NK-92 treated with Interleukin-12 subunit alpha and Interleukin-12 subunit beta, amount 100 ng/mL, for 24 hours (cell line): ENCODE results near the gene PRRX2.
"Not testable (repeated sequence)": the region's sequence is repeated elsewhere in the genome, so short reads cannot be mapped to it uniquely, and the experiment has no call there.

Experiments used
- DNase-seq: peaks from one replicate; lab custom pipeline; 2025; lab: John Stamatoyannopoulos, UW

The PRRX2 gene

DNA sequence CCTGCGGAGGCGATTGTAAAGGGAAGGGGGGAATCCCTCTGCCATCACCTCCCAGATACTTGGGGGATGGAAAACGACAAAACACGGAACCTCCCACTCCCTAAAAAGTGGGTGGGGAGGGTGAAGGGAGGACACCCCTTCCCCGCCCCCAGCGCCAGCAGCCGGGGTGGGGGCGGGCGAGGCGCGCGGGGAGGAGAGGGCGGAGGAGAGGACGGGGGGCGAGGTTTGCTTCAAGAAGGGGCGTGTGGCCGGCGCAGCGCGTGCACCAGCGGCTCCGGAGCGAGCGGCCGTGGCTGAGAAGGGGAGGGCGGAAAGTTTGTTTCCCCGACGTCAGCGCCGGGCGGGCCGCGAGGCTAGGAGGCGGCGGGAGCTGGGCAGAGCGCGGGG, at the start of gene PRRX2:
Gene PRRX2 (plus strand): TSS at position 259 of the 387 bp plus-strand sequence. CDS start 221 bp downstream, outside the sequence.
- DNase-seq = no peak

DNA sequence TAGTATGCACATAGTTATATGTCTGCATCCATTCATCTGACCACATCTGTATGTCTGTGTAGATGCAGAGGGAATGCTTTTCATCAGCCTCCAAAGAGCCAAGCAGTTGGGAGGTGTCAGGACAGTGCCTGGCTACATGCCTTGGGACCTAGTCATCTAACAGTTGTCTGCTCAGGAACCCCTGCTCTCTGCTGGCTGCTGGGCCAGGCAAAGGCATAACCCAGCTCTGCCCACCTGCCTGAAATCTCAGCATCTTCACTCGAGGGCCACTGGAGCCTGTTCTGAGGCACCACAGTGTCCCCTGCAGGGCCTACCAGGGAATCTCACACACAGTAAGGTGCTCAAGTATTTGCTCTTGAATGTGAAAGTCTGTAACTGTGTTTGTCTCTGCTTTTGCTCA, 48.3 kb upstream of the PRRX2 start:
- DNase-seq = no peak

DNA sequence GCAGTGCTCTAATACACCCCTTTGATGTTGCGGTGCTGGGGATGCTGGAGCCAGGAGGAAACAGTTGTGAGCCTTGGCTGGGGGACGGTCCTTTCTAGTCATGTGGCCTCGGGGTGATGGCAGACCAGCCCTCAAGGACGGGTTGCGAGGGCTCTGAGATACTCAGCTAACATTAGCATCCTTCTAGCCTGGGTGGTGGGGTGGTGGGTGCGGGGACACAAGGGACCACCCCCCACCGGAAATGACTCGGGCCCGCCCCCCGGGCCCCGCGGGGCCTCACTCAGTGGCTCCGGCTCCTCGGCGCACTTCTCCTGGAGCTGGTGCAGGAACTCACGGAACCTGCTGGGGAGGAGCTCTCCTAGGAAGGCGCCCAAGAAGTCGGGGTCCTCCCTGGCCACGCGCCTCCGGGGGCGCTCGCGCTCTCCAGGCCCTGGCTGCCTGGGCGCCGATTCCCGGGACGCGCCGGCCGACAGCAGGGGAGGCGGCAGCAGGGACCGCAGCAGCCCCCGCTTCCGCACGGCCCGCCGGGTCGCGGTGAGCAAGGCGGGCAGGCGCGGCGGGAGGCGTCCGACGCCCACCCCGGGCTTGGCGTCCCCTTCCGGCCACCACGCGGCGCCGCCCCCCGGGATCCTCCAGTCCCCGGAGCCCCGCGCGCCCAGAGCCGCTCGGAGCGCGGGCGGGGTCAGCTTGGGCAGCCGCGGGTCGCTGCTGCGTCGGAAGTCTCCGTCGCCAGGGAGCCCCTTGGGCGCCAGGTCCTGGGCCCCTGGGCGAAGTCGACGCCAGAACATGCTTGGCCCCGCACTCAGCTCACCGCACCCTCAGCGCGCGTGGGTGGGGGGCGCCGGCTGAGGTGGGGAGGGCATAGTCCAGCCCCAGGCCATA, 45.4 kb upstream of the PRRX2 start:
- no peak for DNase-seq

DNA sequence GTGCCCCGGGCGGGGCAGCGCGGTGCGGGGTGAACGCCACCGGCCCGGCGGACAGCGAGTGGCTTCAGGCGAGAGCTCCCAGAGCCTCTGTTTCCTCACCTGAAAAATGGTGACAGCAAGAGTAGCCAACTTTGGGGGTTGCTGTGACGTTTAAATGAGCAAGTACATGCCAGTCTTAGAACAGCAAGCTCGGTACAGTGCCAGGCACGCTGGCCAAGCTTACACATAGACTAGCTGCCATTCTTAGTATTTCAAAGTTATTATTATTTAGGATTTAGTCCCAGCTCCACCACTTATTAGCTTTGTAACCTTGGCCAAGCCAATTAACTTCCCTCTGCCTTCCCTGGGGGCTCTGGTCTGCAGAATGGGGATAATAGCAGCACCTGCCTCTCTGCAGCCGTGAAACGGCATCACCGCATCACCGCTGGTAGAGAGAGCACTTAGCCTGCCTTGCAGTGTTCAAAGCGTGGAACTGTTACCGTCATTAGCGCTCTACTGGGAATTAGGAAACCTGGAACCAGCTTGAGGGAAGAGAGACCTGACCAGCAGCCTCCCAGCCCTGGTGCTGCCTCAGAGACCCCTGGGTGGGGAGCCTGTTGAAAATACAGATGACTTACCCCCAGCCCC, 44.7 kb upstream of the PRRX2 start, which contains the start of gene C9orf50:
Gene C9orf50 (minus strand): TSS at position 433 of the 627 bp plus-strand sequence. CDS start 527 bp downstream, outside the sequence.
- DNase-seq = no peak

DNA sequence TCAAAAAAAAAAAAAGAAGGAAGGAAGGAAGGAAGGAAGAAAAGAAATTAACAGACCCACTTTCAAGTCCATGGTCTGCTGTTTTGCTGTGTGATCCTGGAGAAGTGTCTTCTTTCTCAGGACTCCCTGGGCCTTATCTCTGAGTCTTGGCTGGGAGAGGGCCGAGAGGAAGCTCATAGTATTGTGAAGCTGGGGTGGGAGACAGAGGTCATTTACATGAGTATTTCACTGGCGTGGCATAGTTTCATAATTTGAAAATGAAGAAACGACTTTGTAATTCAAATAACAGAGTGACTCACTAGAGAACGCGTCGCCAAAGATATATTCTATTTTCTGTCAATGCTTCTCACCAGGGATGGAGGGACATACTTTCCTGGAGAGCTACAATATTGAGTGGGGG, 42.1 kb upstream of the PRRX2 start:
- no peak for DNase-seq

DNA sequence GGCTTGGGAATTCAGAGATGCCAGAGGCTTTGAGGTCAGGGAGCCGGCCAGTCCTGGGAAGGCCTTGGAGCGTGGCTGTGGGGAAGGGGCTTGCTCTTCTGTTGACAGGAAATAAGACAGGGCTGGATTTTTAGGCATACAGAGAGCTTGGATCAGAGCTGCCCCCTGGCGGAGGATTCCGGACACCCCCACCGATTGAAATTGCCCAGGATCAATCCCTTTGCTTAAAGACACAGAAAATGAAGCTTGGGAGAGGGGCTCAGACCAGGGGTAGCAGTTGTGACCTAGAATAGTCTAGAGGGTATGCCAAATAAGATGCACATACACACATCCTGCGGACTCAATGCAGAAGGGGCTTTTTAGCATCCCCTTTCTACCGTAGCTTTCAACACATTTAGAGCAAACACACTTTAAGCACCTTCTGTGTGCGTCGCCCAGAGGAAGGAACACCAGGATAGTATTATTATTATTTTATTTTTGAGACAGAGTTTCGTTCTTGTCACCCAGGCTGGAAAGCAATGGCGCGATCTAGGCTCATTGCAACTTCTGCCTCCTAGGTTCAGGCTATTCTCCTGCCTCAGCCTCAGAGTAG, 41.2 kb upstream of the PRRX2 start:
- DNase-seq = peak; percentile 16

DNA sequence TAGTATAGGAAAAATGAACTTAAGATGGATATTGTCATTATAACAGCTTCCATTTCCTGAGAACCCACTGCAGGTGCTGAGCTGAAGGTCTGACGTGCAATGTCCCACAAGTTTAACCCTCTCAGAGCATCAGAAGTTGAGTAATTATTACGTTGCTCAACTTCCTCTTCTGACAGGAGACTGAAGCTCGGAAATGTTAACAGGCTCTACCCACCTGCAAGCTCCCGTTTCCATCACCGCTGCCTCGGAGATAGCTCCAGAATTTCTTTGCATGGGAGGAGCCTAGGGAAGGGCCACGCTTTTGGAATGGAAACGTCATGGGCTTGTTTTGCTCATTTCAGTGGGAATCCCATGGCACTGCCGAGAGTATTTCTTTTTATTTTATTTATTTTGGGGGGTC, 40.5 kb upstream of the PRRX2 start:
- DNase-seq = peak; percentile 18

DNA sequence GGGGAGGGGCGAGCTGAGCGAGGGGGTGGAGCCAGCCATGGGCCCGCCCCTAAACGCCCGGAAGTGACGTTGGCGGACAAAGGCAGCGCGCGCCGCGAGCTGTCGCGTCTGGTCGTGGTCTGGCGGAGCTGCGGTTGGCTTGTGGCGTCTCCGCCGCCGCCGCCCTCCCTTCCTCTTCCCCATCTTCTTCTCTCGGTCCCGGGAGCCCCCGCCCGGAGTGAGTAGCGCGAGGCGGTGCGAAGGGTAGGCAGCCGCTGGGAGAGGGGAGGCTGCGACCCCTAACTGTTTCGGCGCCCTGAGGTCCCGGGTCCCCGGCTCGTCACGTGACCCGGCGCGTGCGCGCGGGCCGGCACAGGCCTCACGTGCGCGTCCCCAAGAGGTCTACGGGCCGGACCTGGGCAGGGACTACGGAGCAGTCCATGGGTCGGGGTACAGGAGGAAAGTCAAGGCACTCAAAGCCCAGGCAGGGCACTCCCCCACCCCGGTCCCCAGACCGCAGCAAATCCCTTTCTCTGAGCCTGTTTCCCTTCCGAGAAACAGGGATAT, 39.3 kb upstream of the PRRX2 start, which contains the start of gene NTMT1:
Gene NTMT1 (plus strand): TSS at position 85 of the 546 bp plus-strand sequence. CDS start 6,541 bp downstream, outside the sequence.
- peak; percentile 71 for DNase-seq

DNA sequence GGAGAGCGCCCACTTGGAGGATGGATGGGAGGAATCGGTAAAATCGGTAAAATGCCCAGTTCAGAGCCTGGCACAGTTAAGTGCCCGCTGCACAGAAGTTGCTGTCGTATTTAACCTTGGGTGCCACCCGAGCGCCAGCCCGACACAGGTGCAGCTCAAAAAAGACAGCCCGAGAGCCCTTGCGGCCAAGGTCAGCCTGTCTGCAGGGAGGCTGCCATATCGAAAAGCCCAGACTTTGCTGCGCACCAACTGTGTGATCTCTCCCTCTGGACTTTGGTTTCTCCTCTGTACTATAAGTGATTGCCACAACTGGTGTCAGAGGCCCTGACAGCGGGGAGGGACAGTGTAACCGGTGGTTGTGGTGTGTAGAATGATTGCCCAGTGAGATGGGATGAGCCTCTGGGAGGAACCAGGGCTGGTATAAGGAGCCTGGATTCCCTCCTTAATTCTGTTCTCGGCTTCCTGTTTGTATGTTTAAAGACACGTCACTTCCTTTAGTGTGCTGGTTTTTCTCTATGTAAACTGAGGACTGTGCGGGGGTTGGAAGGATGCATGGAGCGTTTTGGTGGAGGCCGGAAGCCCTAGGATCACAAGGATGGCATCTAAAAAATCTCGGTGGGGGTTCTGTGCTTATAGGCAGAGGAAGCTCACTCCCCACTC, 38.7 kb upstream of the PRRX2 start:
- no peak for DNase-seq

DNA sequence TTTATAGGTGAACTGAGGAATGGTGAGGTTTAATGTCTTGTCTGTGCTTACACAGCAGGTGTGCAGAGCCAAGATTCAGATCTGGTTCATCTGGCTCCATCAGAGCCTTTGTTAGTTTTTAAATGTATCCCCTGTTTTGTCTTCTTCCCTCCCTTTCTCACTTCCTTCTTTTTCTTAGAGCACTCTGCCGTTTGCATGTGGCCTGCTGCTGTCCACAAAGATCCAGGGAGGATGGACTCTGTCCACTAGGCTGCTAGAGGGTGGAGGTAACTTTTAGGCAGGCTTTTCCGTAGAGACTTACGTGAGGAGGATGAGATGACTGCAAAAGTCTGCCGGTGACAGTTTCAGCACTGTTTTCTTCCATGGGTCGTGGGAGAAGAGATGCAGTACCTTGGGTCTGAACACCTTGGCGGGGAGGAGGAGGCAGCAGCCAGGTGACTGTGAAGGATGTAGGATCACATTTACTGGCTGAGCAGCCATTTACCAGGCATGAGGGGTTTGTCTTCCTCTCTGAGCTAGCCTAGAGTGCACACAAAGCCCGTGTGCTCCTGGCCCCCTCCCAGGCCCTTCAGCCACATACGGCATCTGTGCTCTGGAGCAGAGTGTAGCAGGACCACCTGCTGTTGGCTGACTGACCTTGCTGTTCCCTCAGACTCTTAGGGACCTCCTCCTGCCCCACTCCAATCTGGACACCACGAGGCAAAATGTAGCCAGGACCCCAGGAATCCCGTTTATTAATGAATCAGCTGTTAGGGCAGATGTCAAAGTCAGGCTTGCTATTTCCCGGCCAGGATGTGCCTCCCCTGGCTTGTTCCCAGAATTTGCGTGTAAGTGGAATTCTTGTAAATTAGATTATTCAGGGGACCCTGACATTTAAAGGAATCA, 37.6 kb upstream of the PRRX2 start:
- no peak for DNase-seq

DNA sequence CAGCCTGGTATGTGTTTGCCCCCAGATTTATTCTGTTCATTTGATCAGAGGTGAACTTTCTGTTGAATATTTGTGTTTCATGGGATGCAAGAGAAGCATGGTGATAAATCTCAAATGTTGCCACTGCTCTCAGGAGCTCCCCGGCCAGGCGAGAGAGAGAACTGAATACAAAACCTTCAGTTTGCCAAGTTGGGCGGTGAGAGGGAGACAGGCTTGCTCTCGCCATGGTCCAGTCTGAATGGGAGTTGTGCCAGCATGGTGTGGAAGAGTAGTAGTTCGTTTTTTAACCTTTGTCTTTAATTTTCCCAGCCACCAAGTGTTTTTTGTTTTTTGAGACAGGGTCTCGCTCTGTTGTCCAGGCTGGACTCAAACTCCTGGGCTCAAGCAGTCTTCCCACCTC, 36.7 kb upstream of the PRRX2 start:
- no peak for DNase-seq

DNA sequence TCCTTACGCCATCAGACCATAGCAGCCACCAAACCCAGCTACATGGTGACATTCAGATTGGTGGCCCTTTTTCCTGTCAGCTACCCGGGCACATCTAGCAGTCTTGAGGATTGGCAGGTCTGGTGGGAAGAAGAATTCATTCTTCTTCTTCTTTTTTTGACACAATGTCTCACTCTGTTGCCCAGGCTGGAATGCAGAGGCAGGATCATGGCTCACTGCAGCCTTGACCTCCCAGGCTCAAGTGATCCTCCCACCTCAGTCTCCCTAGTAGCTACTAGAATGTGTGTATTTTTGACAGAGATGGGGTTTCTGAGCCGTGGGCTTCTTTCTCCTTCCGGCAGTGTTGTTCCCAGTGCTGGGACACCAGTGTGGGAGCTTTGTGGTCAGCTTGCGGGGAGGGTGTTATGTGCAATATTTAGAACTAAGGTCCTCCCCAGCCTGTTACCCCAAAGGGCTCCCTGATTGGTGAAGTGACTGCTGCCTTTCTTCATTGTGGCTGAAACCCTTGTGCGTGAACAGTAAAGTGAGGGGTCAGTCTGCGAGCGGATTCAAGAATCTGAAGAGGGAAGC, 36.1 kb upstream of the PRRX2 start:
- no peak for DNase-seq

DNA sequence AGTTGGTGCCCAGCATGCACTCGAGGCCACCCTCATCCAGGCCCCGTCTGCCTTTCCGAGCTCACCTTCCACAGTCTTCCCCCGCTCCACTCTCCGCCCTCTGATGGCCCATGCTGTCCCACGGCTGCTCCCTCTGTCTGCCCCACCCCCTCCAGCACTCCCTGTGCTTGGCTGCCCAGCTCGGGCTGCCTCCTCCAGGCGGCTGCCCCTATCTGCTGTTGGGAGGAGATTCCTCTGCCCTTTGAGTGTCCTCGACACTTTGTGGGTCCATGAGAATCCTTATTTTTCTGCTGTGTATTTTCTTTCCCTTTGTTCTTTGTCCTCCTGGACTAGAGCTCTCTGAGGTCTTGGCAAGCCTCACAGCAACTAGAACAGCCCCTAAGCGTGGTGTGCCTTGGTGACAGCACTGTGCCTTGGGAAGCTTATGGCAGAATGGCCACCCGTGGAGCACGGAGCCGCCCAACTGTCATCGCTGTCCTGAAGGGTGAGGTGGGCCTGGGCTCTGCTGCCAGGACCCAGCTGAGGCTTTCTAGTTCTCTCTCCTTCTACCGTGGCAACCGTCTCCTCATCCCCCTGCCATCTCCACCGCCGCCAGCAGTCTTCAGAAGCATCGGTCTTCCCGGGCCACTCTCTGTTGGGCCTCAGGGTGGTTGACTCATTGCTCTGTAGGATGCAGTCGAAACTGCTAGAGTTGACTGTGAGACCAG, 34.3 kb upstream of the PRRX2 start:
- DNase-seq = no peak

DNA sequence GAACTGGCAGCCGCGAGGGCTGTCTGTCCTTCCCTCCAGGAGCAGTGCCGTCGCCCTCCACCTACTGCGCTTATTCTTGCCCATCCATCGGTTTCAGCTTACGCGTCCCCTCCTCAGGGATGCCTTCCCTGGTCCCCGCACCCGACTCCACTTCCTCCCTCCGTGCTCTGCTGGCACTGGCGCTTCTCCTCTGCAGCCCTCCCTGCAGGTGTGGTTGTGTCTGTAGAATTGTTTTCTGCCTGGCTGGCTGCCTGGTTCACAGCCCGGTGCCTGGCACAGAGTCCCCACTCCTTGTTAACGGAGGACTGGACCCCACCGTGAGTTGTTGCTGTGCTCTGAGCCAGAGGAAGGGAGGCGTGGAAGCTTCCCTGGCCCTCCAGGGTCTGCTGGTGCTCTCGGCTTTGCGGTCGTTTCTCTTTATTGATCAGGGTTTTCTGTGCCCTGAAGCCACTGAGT, 33.7 kb upstream of the PRRX2 start:
- DNase-seq = no peak

DNA sequence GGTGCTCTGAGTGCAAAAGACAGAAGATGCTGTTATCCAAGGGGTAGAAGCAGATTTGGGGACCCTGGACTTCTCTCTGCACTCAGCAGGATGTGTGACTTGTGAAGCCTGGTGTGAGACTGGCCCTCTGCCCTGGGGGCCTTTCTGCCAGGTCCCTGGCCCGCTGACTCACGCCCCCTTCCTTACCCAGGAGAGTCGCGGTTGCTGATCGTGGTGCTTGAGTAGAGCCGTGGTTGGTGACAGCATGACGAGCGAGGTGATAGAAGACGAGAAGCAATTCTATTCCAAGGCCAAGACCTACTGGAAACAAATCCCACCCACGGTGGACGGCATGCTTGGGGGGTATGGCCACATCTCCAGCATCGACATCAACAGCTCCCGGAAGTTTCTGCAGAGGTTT, 33.0 kb upstream of the PRRX2 start:
- no peak for DNase-seq

DNA sequence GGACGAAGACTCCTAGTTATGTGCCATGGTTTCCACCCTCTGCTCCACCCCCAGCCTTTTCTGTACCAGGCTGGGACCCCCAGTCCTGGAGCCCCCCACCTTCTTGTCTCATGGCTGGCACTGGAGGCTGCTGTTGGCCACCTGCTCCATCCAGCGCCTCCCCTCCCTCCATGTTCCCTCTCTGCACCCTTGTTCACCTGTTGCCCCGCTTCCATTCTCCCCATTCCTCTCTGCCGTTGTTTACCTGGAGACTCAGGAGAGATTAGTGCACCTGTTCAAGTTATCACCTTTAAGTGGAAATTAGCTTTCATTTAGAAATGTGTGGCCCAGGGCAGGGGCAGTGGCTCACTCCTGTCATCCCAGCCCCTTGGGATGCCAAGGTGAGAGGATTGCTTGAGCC, 32.2 kb upstream of the PRRX2 start:
- no peak for DNase-seq

DNA sequence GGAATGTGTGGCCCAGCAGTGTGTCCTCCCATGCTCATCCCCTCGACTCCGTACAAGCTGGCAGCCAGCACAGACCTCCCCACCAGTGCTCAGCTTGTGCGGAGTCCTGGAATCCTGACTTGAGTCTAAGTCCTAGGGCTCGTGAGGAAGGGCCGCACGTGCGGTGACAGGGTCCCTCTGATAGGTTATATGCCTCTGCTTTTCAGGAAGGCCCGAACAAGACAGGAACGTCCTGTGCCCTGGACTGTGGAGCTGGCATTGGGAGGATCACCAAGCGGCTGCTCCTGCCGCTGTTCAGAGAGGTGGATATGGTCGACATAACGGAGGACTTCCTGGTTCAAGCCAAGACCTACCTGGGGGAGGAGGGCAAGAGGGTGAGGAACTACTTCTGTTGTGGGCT, 31.6 kb upstream of the PRRX2 start:
- DNase-seq = no peak

DNA sequence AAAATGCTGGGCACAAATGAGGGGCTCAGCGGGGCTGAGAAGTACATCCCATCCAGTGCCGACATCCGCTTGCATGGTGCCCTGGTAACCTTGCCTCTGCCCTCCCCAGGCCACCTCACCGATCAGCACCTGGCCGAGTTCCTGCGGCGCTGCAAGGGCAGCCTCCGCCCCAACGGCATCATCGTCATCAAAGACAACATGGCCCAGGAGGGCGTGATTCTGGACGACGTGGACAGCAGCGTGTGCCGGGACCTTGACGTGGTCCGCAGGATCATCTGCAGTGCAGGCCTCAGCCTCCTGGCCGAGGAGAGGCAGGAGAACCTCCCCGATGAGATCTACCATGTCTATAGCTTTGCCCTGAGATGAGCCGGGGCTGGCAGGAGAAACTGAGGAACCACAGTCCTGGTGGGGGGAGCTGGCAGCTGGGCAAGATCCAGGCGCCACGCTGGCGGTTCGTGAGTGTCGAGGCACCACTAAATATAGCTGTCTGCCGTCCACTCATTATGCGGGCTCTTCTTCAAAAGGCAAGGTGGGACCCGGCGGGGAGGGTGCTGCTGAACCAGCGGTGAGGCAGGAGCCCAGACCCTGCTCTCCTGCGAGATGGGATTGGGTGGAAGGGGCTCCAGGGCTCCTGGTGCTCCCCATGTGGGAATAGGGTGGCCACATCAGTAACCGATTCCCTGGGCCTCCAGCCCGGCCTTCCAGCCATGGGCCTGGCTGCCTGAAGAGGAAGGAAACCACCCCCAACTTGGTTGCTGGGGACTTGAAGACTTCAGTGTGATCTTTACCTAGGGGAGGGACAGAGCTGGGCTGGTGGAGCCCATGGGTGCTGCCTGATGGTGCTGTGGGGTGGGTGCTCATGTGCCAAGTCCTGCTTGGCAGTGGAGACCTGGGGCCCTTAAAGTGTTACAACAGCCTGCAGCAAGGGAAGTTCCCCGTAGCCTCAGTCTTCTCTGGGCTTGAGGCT, 30.1 kb upstream of the PRRX2 start:
- DNase-seq = no peak

DNA sequence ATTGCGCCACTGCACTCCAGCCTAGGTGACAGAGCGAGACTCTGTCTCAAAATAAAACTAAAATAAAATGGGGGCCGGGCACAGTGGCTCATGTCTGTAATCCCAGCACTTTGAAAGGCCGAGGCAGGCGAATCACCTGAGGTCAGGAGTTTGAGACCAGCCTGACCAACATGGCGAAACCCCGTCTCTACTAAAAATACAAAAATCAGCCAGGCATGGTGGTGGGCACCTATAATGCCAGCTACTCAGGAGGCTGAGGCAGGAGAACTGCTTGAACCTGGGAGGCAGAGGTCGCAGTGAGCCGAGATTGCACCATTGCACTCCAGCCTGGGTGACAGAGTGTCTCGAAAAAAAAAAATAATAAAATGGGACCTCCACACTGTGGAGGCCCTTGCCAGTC, 29.1 kb upstream of the PRRX2 start:
- not testable (repeated sequence) for DNase-seq
